Stimulated activated CD8-positive, alpha-beta memory T cell treated with anti-CD3 and anti-CD28 coated beads, Interleukin-12 subunit alpha, Interleukin-12 subunit beta, amount 100 ng/mL, for 4 hours (primary cell): ENCODE data around the gene NANOS2.

ENCODE experiments used
- DNase-seq: peaks from one replicate; pipeline ENCODE4 v3.0.0-alpha.2; 2020; ENCODE audit warnings: low read depth

Gene NANOS2

DNA sequence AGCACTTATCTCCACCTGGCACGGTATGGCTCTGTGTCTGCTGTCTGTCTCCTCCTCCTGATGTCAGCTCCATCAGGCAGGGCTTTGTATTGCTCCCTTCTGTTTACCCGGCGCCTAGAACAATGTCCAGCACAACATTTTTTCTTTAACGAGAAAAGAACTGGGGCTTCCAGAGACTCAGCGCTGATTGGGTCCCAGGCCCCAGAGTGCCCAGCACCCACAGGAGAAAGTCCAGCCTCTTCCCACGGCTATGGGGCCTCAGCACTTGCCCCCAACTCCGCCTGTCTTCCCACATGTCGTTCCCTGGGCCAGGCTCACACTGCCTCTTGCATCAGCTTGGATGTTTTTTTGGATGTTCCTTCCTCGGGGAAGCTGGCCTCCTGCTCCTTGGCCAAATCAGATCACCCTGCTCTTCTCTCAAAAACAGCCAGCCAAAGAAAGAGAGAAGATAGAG lies 19.0 kb downstream of the NANOS2 start:
- DNase-seq, result no peak

DNA sequence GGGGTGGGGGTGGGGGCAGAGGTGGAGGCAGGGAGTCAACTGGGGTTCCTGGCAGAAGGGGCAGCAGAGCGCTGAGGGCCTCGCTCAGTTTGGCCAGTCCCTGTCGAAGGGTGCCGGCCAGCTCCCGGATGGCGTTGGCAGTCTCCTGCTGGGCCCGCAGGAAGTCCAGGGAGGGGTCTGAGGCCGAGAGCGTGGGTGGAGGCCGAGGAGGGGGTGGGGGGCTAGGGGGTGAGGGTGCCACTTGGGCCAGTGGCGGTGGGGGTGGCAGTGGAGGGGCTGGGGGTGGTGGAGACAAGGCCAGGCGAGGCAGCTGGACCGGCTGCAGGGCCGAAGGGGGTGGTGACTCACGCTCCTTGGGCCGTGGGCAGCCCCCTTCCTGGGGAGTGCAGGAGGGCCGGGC lies 23.7 kb downstream of the NANOS2 start:
- DNase-seq, result no peak

DNA sequence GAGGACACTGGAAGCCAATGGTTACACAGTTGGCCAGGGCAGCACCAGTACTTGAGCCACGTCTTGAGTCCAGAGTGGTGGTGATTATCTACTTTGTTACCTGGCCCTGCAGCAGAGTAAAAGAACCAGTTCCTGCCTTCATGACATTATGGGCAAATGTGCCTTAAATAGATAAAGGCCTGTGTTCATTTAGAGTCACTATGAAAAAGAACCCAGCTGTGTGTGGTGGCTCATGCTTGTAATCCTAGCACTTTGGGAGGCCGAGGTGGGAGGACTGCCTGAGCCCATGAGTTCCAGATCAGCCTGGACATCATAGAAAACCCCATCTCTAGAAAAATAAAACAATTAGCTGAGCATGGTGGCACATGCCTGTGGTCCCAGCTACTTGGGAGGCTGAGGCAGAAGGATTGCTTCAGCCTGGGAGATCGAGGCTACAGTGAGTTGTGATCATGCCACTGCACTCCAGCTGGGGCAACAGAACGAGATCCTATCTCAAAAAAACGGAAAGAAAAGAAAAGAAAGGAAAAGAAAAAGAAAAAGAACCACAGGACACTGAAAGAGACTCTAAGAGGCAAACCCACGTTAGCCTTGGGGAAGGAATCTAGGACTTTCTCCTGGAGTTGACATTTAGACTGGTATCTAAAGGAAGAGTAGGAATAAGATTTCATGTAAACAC lies 25.2 kb downstream of the NANOS2 start:
- DNase-seq, result no peak

DNA sequence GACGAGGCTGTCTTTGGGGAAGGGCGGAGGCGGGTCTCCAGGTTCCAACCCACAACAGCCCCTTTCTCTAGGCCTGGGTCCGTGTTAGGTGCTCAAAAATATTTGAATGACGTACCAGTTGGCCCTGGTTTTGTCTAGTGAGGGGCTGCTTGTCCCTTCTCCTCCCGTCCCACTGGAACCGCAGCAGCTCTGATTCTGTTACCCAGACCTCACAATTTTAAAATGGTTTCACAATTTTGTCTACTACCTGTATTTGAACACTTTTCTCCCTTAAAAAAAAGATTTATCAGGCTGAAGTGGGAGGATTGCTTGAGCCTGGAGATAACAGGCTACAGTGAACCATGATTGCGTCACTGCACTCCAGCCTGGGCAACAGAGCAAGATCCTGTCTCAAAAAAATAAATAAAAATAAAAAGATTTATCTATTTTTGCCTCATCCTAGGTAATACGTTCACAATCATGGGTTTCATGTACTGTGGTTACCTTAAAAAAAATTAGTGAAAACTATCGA lies 27.3 kb downstream of the NANOS2 start:
- DNase-seq, result no peak

DNA sequence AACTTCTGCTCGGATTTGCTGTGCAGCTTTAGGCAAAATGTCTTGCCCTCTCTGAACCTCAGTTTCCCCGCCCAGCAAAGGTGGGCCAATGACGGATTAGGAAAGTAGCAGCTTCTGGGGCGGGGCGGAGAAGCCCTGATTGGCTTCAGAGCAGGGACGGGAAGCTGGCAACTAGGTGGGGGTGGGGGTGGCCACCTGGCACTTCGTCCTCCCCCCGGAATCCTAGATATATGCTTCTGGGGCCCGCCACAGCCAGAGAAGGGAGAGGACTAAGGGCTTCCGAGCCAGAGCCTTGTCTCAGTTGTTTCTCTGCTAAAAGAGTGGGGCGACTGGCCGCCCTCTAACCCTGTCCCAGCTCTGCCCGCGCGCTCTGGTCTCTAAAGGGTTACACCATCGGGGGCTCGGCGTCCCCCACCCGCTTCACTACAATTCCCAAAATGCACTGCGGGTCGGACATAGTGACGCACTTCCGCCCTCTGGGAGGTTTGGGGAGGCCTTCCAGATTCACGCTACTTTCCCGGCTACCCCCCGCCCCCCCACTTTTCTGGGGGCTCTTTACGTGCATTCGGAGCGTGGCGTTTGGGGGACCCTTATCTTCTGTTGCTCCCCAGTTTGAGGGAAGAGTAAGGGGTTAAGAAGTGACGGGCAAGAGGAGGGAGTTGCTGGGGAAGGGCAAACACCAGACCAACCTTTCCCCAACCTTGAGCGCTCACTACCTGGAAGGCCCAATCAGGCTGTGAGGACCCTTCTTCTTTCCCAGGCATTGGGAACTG lies 28.0 kb downstream of the NANOS2 start:
- peak; percentile 80 for DNase-seq

DNA sequence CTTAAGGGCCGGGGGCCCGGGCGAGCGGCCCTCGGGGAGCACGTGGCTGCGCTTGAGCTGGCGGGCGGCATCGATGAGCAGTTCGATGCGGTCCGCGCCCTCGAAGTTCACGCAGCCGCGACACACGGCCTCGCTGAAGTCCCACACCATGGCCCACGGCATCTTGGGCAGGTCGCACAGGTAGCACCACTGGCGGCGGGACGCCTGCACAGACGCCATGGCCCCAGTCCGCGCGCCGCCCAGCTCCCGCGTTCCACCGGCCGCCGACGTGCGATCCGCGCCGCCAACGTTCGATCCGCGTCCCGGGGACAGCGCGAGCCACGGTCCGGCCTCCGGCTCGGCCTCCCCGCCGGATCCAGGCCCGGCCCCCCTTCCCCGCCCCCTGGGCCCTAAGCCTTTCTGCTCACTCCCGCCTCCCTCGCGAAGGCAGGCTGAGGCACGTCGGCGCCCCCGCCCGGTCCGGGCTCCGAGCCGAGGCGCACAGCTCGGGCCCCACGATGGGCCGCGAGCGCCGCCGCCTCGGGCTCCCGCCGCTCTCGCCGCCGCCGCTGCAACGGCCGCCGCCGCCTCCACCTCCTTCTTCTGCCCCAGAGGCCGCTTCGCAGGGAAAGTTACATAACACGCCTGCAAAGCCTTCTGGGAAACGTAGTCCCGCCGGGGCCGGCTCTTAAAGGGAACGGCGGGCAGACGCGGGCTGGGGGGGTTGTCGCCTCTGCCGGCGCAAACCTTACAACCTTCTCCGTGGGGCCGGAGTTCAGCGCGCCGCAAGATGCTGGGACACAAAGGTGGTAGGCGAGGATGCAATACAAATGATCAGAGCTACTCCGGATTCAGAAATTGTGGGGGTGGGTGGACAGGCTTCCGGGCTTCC lies 28.8 kb downstream of the NANOS2 start, which contains the start of gene IRF2BP1:
TSS of gene IRF2BP1 (minus strand) at position 586 of the 871 bp plus-strand sequence. CDS start at position 219, 367 bp downstream.
- DNase-seq, result peak; percentile 76

DNA sequence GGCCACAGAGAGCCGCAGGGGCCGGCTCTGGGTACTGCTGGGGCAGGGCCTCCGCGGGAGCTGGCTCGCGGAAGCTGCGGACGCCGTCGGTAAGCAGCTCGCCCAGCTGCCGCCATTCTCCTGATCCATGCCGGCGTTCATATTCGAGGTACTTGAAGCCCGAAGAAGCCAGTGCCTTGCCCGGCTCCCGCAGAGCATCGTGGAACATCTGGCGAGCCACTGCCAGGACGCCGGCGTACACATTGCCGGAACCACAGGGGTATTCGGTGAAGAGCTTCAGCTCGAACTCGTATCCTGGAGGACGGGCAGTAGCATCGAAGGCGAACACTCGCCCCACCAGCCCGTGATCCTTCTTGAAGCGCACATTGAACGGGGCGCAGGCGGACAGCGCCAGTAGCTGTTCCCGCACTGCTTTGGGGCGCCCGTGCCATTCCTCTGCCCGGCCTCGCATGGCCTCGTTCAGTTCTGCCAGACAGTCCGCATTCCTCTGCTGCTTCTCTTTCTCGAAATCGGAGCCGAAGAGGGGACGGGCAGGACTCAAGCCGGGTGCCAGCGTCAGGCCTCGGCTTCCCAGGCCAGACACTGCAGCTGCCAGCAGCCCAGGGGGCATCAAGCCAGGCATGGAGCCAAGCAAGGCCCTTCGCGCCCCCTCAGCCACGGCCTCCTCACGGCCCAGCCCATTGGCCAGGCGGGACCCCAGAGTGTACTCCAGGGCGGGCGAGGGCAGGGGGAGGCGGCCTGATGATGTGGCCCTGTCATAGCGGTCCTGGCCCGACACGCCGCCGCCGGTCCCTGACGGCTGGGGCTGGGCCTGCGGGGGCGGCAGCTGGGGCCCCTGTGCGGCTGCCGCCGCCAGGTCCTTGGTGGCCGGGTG lies 29.7 kb downstream of the NANOS2 start:
- DNase-seq, result no peak

DNA sequence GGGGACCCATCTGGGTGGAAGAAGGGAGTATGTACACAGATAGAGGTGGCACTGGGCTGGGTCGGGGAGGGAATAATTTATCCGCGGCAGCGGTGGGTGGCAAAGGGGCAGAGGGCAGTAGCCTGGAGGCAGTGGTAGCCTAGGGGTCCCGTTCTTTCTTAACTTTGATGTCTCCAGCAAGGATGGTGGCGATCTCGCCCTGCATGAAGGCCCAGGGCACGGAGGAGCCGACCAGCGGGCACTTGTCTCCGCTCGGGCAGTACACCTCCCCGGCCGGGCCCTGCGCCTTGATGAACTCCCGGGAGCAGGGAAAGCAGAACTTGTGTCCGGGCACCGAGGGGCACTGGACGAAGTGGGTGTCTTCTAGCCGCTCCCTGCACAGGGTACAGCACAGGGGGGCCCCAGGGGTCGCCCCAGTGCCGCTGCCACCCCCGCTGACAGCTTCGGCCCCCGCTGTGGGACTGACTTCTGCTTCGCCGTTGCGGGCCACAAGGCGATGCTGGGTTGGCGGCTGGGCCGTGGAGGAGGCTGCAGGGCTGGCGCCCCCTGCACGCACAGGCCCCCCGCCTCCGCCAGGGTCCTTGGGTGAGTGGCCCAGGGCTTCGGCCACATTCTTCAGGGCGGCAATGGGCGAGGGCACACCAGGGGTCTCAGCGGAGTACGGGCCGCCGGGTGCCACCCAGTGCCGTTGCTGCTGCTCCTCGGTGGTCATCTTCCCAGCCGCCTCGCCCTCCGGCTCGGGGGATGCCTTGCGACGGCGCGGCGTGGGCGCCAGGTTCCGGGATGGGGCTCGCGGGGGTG lies 30.5 kb downstream of the NANOS2 start:
- DNase-seq, result no peak

DNA sequence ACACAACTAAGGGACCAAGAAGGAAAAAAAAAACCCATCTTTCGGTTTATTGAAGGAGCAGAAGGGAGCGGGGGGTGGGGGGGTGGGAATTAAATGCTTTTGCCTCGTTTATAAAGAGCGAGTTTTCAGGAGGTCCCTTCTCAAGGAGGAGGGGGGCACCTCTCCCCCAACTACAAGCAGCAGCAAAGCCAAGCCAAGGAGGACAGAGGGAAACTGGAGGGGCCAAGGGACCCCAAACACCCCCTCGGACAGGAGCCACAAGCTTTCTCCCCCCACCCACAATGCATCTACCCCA lies 31.0 kb downstream of the NANOS2 start:
- DNase-seq, result no peak

DNA sequence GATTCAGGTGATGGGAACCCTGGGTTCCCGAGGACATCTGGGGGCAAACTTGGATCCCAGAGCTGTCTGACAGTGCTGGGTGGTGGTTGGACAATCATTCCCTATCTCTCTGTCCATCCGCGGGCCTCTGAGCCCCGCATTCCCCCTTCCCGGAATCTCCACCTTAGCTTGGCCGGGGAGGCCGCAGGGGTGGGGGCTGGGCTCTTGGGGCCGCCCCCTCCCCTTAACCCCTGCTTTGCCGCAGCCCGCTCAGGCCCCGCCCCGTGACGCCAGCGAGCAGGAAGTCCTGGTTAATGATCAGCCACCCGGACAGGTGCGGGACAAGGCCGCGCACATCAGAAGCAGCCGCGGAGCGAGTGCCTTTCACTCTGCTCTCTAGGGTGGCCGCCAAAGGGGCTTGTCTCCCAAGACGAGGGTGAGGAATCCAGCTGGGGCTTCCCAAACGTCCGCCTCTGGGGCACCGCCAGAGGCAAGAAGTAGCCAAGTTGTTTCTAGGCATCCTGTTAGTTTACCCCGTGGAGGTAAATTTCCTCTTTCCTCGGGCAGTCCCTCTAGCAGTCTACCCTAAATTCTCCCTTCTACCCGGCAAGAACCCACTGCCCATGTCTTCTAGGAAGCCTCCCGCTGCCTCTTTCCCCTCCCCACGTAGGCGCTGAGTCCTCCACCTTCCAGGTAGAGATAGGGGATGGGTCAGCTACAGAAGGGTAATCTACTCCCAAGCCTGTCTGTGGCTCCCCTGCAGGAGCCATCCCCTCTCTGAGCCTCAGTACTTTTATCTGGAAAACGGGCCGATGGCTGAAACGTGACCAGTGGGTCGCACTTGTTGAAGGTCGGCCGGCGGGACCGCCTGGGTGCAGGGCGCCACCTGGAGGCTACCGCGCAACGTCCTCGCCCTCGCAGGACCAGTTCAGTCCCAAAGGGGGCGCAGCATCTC lies 31.7 kb downstream of the NANOS2 start:
- peak; percentile 61 for DNase-seq

DNA sequence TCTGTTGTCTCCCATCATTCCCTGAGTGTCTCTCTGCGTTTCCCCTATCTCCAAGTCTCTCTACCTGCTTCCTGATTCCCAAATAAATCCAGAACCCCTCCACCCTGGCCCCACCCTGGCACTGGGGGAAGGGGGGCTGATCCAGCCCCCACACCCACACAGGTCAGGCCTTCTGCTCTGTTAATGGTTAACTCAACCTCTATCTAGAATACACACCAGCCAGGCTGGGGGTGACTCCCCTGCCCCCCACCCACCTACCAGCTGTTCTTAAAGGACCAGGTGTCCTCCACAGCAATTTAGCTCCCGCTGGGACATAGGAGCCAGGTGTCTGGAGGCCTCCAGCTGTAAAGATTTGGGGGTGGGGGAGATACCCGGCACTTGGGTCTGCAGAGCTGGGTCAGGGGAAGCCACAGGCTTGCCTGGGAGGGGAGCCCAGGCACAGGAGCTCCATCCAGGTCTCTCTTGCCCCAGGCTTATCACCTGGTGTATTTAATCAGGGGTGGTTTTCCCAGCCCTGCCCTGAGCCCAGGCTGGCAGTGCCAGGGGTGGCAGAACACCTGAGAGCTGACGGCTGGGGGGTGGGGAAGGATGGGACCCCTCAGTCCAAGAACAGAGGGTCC lies 32.6 kb downstream of the NANOS2 start:
- DNase-seq, result no peak

DNA sequence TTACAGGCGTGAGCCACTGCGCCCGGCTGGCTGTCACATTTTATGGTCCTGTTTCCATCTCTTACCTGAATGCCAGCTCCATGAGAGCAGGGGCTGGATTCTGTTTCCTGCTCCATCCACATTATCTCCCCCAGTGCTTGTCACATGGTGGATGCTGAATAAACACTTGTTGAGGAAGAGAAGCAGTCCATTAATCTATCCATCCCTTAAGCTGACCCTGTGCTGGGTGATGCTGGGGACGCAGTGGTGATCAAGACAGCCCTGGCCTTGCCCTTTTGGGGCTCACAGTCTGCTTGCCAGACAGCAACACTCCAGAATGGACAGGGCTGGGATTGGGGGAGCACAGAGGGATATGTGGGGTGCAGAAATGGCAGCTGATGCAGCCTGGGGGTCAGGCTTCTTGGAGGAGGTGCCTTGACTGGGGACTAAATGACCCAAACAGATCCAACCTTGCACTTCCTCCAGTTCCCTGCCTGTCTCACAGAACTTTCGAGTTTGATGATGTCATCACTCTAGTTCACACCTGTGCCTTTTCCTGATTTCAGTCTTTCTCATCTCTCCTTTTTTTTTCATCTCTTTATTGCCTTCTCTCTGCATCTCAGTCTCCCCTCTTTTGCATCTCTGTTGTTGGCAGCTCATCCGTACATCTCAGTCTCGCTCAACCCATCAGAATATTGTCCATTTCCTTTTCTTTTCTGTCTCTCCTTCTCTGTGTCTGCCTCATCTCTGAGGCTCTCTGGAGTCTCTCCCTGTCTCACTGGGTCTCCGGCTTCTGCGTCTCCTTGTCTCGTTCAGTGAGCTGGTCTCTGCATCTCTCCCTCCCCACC lies 33.3 kb downstream of the NANOS2 start:
- DNase-seq, result no peak

DNA sequence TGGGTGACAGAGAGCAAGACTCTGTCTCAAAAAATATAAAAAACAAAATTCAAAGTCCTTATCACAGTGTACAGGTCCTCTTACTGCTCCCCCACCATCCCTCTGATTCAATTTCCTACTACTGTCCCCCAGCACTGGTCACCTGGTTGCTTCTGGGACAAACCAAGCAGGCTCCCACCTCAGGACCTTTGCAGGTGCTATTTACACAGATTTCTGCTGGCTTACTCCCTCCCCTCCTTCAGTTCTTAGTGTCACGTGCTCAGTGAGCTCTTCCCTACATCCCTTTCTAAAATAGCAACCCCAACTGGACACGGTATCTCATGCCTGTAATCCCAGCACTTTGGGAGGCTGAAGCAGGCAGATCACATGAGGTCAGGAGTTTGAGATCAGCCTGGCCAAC lies 34.6 kb downstream of the NANOS2 start:
- no peak for DNase-seq

DNA sequence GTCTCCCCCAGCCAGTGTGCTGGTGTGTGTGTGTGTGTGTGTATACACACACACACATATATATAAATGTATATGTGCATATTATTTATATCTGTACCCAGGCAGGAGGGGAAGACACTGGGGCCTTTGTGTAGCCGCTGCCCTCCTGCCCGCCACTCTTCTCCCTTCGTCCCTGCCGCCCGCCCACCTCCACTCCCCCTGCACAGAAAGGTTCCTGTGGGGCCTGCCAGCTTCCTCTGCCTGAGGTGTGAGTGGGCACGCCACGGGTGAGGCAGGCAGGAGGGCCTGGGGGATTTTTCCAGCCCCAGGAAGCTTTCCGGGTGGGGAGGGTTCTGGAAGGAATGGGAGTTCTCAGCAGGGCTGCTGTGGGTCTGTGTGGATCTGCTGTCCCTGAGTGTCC lies 35.5 kb downstream of the NANOS2 start:
- no peak for DNase-seq

DNA sequence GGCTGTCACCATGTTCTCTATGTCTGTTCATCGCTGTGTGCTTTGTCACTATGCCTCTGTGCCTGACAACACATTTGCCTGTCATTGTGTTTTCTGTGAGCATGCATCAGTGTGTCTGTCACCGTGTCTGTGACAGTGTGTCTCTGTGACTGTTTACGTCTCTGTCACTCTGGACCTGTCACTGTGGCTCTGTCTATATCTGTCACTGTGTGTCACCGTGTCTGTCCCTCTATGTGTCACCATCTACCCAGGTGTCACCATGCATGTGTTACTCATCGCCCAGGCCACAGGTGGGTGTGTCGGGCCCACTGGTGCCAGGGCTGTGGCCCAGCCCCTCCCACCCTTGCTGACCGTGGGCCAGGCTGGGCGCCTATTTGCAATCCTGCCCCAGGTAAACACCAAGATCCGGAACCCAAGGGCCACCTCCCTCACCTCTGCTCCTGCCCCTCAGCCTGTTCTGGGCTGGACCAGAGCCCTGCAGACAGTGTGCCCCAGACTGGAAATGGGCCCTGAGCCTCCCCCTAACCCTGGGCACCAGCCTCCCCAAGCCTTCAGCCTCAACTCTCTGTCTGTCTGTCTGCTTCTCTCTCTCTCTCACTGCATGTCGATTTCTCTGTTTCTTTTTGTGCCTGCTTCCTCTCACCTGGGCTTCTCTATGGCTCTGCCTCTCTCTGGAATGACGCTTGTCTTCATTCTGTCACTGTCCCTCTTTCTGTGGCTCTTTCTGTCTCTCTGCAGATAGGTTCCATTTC lies 36.4 kb downstream of the NANOS2 start:
- DNase-seq, result no peak

DNA sequence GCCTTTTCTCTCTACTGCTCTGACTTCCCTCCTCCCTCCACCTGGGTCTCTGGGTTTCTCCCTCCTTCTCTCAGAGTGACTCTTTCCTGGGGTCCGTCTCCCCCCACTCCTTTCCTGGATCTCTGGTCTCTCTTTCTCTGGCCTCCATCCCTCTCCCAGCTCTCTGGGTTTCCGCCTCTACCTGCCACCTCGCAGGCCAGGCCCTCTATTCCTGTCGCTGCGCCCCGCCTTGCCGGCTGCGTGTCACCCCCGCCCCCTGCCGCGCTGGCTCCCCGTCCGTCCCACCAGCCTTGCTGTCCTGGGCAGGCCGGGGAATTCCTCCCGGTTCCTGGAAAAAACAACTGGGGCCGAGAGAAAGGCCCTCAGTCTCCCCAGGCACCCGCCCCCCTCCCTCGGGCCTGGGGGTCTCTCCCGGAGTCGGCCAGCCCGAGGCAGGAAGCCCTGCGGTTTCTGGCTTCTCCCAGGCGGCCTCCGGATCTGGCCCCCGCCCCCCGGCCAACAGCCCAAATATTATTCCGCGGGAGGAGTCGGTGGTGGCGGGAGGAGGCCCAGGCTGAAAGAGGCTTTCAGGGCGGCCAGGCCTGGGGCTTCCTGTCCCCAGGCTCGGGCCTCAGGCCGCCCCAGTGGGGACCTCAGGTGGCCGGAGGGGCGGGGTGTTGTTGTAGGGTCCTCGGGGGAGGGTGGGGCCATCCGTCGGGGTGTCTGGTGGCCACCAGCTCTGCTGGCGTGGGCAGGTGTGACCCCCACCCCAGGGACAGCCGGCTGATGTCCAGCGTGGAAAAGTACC lies 38.0 kb downstream of the NANOS2 start:
- no peak for DNase-seq

DNA sequence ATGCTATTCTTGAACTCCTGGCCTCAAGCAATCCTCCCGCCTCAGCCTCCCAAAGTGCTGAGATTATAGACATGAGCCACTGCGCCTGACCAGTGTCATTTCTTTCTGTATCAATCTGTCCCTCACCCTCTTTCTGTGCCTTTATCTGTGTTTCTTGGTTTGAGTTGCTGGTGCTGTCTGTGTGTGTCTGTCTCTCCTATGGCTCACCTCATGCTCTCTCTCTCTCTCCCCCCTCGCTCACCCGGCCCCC lies 38.5 kb downstream of the NANOS2 start:
- DNase-seq, result no peak
